ENCODE measurements around the gene OR51B4.

Gene OR51B4

DNA sequence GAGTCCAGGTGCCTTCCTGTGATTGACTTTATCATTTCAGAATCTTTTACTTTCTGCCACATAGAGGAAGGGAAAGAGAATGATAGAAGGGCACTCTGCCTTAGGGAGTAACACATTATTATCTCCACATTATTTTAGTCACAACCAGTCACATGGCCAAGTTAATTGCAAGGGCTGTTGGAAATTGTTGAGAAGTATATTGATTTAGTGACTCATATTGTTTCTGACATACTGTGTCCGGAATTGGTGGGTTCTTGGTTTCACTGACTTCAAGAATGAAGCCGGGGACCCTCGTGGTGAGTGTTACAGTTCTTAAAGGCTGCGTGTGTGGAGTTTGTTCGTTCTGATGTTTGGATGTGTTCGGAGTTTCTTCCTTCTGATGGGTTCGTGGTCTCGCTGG lies 8.7 kb downstream of the OR51B4 start:
- DNase-seq = no peak

- no peak for DNase-seq
Measured at GRCh38 chr11:5291207-5291838, 10.4 kb downstream of the OR51B4 start.

- no peak for DNase-seq
Measured at GRCh38 chr11:5290106-5290505, 11.6 kb downstream of the OR51B4 start.

GRCh38 chr11:5289696-5290095 lies 12.1 kb downstream of the OR51B4 start:
- DNase-seq = no peak

- no peak for DNase-seq
Measured at GRCh38 chr11:5288906-5289550, 12.7 kb downstream of the OR51B4 start.

DNA sequence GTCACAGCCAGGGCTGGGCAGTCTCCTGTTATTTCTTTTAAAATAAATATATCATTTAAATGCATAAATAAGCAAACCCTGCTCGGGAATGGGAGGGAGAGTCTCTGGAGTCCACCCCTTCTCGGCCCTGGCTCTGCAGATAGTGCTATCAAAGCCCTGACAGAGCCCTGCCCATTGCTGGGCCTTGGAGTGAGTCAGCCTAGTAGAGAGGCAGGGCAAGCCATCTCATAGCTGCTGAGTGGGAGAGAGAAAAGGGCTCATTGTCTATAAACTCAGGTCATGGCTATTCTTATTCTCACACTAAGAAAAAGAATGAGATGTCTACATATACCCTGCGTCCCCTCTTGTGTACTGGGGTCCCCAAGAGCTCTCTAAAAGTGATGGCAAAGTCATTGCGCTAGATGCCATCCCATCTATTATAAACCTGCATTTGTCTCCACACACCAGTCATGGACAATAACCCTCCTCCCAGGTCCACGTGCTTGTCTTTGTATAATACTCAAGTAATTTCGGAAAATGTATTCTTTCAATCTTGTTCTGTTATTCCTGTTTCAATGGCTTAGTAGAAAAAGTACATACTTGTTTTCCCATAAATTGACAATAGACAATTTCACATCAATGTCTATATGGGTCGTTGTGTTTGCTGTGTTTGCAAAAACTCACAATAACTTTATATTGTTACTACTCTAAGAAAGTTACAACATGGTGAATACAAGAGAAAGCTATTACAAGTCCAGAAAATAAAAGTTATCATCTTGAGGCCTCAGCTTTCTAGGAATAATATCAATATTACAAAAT lies 13.4 kb downstream of the OR51B4 start:
- DNase-seq = no peak

DNA sequence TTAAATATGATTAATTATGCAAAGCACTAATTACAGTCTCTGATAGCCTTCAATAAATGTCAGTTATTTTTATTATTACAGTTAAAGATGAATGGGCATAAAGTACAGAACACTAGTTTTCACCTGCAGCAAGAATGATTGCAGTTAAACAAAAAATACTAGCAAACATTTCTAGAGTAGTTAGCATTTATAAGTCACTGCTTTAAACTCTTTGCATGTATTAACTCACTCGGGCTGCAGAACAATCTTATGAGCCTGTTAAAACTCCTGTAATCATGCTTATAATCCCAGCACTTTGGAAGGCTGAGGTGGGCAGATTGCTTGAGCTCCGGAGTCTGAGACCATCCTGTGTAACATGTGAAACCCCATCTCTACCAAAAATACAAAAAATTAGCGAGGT lies 14.8 kb downstream of the OR51B4 start:
- no peak for DNase-seq

- DNase-seq = no peak
Measured at GRCh38 chr11:5286351-5286750, 15.4 kb downstream of the OR51B4 start.

DNA sequence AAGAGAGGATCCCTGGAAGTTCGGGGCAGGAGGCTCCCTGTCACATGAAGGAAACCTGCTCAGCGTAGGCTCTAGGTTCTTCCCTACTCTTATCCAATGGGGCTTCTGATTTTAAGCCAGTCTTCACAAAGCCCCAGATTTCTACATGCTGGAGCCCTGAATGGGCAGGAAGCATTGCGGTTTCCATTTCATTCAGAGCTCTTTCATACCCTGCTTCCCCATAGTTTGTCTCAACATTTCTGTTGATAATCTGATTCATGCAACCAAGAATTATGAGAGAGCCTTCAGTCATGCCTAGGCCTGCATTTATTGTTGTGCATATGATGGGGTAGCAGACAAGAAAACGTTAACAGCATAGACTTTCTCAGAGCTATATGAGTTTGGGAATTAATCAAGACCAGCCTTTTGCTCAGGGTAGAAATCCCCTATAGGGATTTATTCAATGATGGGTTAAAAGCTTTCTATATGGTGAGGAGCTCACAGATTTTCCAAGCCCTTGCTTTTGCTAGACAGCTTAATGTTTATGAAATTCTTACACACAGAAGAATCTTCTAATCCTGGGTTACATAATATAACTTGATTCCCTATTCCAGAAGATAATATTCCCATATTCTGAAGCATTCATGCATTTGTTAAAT lies 15.9 kb downstream of the OR51B4 start:
- no peak for DNase-seq

GRCh38 chr11:5284637-5285036 lies 17.1 kb downstream of the OR51B4 start:
- DNase-seq = no peak

GRCh38 chr11:5283882-5284281 lies 17.9 kb downstream of the OR51B4 start:
- DNase-seq = no peak

- DNase-seq = no peak
Measured at GRCh38 chr11:5283086-5283485, 18.7 kb downstream of the OR51B4 start.

- no peak for DNase-seq
Measured at GRCh38 chr11:5282628-5283027, 19.1 kb downstream of the OR51B4 start.

- no peak for DNase-seq
Measured at GRCh38 chr11:5281596-5281995, 20.1 kb downstream of the OR51B4 start.

GRCh38 chr11:5280582-5281102 lies 21.1 kb downstream of the OR51B4 start:
- DNase-seq = no peak

DNA sequence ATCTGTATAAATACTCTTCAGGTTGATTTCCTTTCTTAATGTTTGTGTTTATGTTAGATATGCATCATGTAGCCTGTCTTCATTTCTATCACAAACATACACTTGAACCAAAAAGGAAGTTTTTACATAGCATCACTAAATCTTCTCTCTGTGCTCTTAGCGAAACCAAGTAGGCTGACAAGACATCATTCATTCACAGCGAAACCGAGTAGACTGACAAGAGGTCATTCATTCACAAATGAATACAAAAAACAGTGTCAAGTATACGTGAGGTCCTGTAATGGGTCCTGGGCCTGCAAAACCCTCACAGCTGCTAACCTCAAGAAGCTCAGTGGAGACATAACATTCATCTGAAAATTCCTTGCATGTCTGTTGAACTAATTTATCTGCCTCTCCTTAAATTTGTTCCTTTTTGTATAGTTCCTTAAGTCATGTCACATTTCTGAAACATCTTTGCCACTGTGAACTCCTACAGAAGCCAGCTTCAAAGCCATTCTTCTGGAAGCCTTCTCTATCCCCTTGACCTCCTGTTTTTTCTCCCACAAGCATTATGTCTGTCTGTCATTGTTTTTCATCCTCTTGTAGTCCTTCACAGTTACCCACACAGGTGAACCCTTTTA lies 22.2 kb downstream of the OR51B4 start:
- no peak for DNase-seq

DNA sequence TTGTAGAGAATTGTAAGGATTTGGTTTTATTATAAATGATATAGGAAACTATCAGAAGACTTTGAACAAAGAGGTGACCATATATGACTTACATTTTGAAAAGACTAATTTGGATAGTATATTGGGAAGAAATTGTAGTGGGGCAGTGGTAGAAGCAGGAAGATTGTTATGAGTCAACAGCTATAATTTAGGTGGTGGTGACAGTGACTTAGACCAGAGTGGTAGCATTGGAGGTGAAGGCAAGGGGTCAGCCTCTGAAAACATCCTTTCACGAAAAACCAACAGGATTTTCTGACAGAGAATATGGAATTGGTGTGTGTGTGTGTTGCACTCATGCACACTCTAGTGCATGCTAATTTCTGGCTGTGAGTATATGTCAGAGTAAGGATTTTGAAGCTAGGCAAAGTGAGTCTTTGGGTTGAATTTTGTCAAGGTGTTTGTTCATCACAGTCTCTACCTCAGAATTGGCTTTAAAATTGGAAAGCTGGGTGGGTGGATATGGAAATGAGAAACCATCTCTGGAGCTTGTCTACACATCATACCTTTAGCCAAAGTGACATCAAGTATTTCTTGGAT lies 23.9 kb downstream of the OR51B4 start:
- no peak for DNase-seq

GRCh38 chr11:5276697-5277096 lies 25.0 kb downstream of the OR51B4 start:
- DNase-seq = no peak

- DNase-seq = no peak
Measured at GRCh38 chr11:5275369-5276110, 26.2 kb downstream of the OR51B4 start.

GRCh38 chr11:5274395-5274794 lies 27.4 kb downstream of the OR51B4 start:
- no peak for DNase-seq

- no peak for DNase-seq
Measured at GRCh38 chr11:5272395-5273017, 29.2 kb downstream of the OR51B4 start.

All from CD4-positive, alpha-beta T cell treated with Interleukin-17A for 1 hour (primary cell).